NCI-H345 treated with DMSO at 0.1 percent for 48 hours (cell line): Measurements from ENCODE around the gene CAPZB.

ENCODE experiments used
- DNase-seq: peaks from one replicate; lab custom pipeline; 2025; ENCODE audit not compliant: unreplicated experiment; lab: John Stamatoyannopoulos, UW

CAPZB gene

GRCh38 chr1:19409477-19410341 lies 75.6 kb downstream of the CAPZB start:
- no peak for DNase-seq

- no peak for DNase-seq
Measured at GRCh38 chr1:19407494-19408096, 77.7 kb downstream of the CAPZB start.

GRCh38 chr1:19406680-19407079 lies 78.7 kb downstream of the CAPZB start:
- DNase-seq: no peak

GRCh38 chr1:19405761-19406487 lies 79.4 kb downstream of the CAPZB start:
- peak; percentile 84 for DNase-seq

GRCh38 chr1:19405195-19405760 lies 80.1 kb downstream of the CAPZB start:
- DNase-seq: peak; percentile 82

- DNase-seq: no peak
Measured at GRCh38 chr1:19404748-19405147, 80.6 kb downstream of the CAPZB start.

GRCh38 chr1:19403256-19403655 lies 82.1 kb downstream of the CAPZB start:
- DNase-seq: no peak

- no peak for DNase-seq
Measured at GRCh38 chr1:19402031-19402813, 83.1 kb downstream of the CAPZB start.

GRCh38 chr1:19401535-19401889 lies 83.8 kb downstream of the CAPZB start:
- DNase-seq: peak; percentile 46

- no peak for DNase-seq
Measured at GRCh38 chr1:19400875-19401534, 84.3 kb downstream of the CAPZB start.

- no peak for DNase-seq
Measured at GRCh38 chr1:19400192-19400611, 85.1 kb downstream of the CAPZB start.

- DNase-seq: no peak
Measured at GRCh38 chr1:19398309-19398760, 87.0 kb downstream of the CAPZB start.

GRCh38 chr1:19397217-19397945 lies 88.0 kb downstream of the CAPZB start:
- DNase-seq: no peak

GRCh38 chr1:19396280-19396679 lies 89.1 kb downstream of the CAPZB start:
- no peak for DNase-seq

- no peak for DNase-seq
Measured at GRCh38 chr1:19395678-19396192, 89.6 kb downstream of the CAPZB start.

- DNase-seq: no peak
Measured at GRCh38 chr1:19393046-19393445, 92.3 kb downstream of the CAPZB start.

GRCh38 chr1:19392221-19392620 lies 93.1 kb downstream of the CAPZB start:
- DNase-seq: no peak

GRCh38 chr1:19391596-19391981 lies 93.8 kb downstream of the CAPZB start:
- DNase-seq: no peak

- no peak for DNase-seq
Measured at GRCh38 chr1:19390901-19391595, 94.3 kb downstream of the CAPZB start.
